Heart left ventricle (tissue), 16 donors: ENCODE data around the gene SPTLC2. TPM values are rescaled to one million over a fixed set of nuclear protein-coding genes. Genes with fewer than 3 reads are reported as not detected.

Experiments
- ATAC-seq, 4 donors: fragments of 200-7000 bp; cut with Tn5 transposase; one replicate each; pipeline ENCODE4 v1.9.1; 2020 to 2022; ENCODE audit warnings: moderate library complexity in 4 of 4, mild to moderate bottlenecking in 3 of 4, moderate number of reproducible peaks in 1 of 4
- DNase-seq, 5 donors: peaks; one replicate each; pipeline ENCODE4 v3.0.0-alpha.2; 2020
- H3K27ac ChIP-seq, 12 donors: fragments of 200-600 bp; sonication (generic) in 4 of 12; one replicate each; pipeline versions ENCODE4 v1.5.0 to v1.8.0; 2016 to 2022; ENCODE audit warnings: mild to moderate bottlenecking in 2 of 12
- H3K27me3 ChIP-seq, 9 donors: fragments of 200-600 bp; sonication (generic) in 2 of 9; one replicate each; pipeline versions ENCODE4 v1.5.1 to v1.8.0; 2016 to 2022; ENCODE audit warnings: mild to moderate bottlenecking in 3 of 9
- H3K36me3 ChIP-seq, 9 donors: fragments of 200-600 bp; sonication (generic) in 2 of 9; one replicate each; pipeline versions ENCODE4 v1.5.0 to v1.8.0; 2018 to 2022; ENCODE audit warnings: mild to moderate bottlenecking in 2 of 9
- H3K4me1 ChIP-seq, 12 donors: fragments of 200-600 bp; sonication (generic) in 4 of 12; one replicate each; pipeline versions ENCODE4 v1.5.0 to v1.8.0; 2016 to 2022; ENCODE audit warnings: mild to moderate bottlenecking in 3 of 12
- H3K4me3 ChIP-seq, 12 donors: fragments of 200-600 bp; sonication (generic) in 4 of 12; one replicate each; pipeline versions ENCODE4 v1.5.0 to v1.8.0; 2017 to 2022; ENCODE audit warnings: mild to moderate bottlenecking in 9 of 12, moderate library complexity in 4 of 12
- H3K9me3 ChIP-seq, 12 donors: fragments of 200-600 bp; sonication (generic) in 4 of 12; one replicate each; pipeline versions ENCODE4 v1.5.0 to v1.8.0; 2016 to 2022; ENCODE audit warnings: mild to moderate bottlenecking in 1 of 12
- CTCF ChIP-seq, 12 donors: fragments of 200-600 bp; sonication (generic) in 4 of 12; IDR thresholded peaks; one replicate each; pipeline versions ENCODE4 v1.5.0 to v1.8.0; 2018 to 2022; ENCODE audit warnings: antibody characterized with exemption in 12 of 12, mild to moderate bottlenecking in 5 of 12
- POLR2A ChIP-seq, 2 donors: fragments of 450-650 bp; IDR thresholded peaks; one replicate each; pipeline ENCODE4 v1.6.1; 2017; ENCODE audit warnings: antibody characterized with exemption in 2 of 2, mild to moderate bottlenecking in 2 of 2, moderate library complexity in 2 of 2
- WGBS, 4 donors: extraction: QIAGEN DNeasy Blood & Tissue Kit in 2 of 4; methylation state at CpG; one replicate each; pipeline versions ENCODE4 v1.1.5 to v1.1.7; 2013 to 2018; 5-methylcytosine and 5-hydroxymethylcytosine counted together
- intact Hi-C, 10 donors: fragments of 100-400 bp; cut with DNase I; formaldehyde crosslinking; loops; one replicate each; pipeline versions ENCODE4 v1.11.1 to v1.14.2; 2022
- polyA plus RNA-seq, 2 donors: library from polyadenylated mRNA; stranded (reverse); fragments of 200-250 nt; gene quantifications; one replicate each; pipeline ENCODE4 v1.2.3, GENCODE V29; 2013
- total RNA-seq, 9 donors: library from RNA; depleted of rRNA in 2 of 9; stranded (reverse); fragments of >200 nt in 2 of 9; fragmentation: NEBNext Ultra II Directional in 3 of 9; extraction: Animal tissue kit (Norgen Biotek cat#: 25700) in 3 of 9; gene quantifications; one replicate each; pipeline versions ENCODE4 v1.1.0 to v1.2.4, GENCODE V29; 2016 to 2023
- donor health status: ischemic (EF 13 %, LVEDD 7.1; RV severe dilation, severe dysfunction).
- donor health status: healthy with polysubstance abuse.
- donor health status: DM: no; HTN: yes; CAD: no.
- donor health status: DM: no; HTN: no; CAD: no.
- donor health status: ischemic (EF 25% LVEDD 6.9; RV normal size, moderate dysfunction).
- donor health status: ischemic (EF 25% LVEDD 5.7; RV mildly dilated, moderate dysfunction).
- donor health status: healthy.
- donor health status: DM: yes; HTN: yes; CAD: no.
- donor health status: ischemic (EF 35%, LVEDD 5.7; RV mildly dilated, moderate dysfunction).
- donor health status: nonischemic (EF 11% LVEDD 7.7; RV severe dilation, severe dysfunction).
- donor health status: DM: yes; HTN: yes; CAD: no.
- donor health status: PGD.
- donor health status: ischemic (EF 29% LVEDD 5.4; RV normal size, mild dysfunction).
- donor health status: nonischemic (EF 23%, LVEDD 6.1; RV moderate dilation, normal function).

The SPTLC2 gene
- total and polyA plus RNA-seq, 11 donors: 3.8 to 25.2 (median 11.2) TPM

DNA sequence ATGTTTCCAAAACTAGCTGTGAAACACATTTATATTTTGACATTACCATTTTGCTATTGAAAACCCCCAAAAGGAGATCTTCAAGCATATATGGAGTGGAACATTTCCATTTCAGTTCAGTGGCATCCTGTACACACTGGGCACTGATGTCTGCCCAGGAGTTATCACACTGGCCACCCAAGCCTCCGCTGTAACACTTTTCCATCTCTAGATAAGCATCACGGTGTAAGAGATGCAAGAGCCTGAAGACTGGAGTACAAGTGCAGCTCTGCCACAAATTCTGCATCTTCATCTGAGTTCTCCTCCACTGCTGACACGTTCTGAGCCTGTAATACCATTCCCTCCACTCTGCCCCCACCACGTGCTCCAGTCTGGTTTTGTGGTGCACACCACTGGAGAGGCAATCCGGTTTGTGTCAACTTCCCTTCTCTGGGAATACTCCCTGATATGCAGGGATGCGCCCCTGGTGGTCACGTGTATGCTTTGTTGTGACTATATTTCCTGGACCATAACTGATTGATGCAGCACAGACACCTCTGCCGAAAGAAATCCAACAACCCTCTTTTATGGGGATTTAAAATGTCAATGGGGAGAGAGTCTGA lies 12.7 kb downstream of the SPTLC2 start:
- 36 to 58% (median 44%) methylated on average over 8 of the region's 8 CpGs for WGBS, 4 donors
- no peaks in the 10 kb centered on the region for H3K27me3 ChIP-seq
- TF ChIP-seq POLR2A (IDR thresholded peaks at IDR 0.05) (no peak), CTCF (IDR thresholded peaks at IDR 0.05) (peak in 4 of 12 donors; percentile 11 to 30 (median 17))
- H3K4me3 ChIP-seq: no peak overlapping the region
- H3K9me3 ChIP-seq: no peaks in the 10 kb centered on the region
- ATAC-seq (peak in 3 of 4 donors; percentile 43 to 68 (median 66)), DNase-seq (peak in 4 of 5 donors; percentile 23 to 65 (median 43))
- H3K4me1 ChIP-seq: peaks cover 0 to 70% (median 29%) of the 10 kb centered on the region in 12 donors
- no peak overlapping the region for H3K27ac ChIP-seq
- H3K36me3 ChIP-seq: no peaks in the 10 kb centered on the region
- intact Hi-C loops: no loop called here

- intact Hi-C loops: no loop called here
- H3K4me1 ChIP-seq: peaks cover 0 to 69% (median 30%) of the 10 kb centered on the region in 12 donors
- TF ChIP-seq POLR2A (IDR thresholded peaks at IDR 0.05): no peak
- no peak for TF ChIP-seq CTCF (IDR thresholded peaks at IDR 0.05)
Measured at GRCh38 chr14:77603031-77603430, 13.4 kb downstream of the SPTLC2 start.

DNA sequence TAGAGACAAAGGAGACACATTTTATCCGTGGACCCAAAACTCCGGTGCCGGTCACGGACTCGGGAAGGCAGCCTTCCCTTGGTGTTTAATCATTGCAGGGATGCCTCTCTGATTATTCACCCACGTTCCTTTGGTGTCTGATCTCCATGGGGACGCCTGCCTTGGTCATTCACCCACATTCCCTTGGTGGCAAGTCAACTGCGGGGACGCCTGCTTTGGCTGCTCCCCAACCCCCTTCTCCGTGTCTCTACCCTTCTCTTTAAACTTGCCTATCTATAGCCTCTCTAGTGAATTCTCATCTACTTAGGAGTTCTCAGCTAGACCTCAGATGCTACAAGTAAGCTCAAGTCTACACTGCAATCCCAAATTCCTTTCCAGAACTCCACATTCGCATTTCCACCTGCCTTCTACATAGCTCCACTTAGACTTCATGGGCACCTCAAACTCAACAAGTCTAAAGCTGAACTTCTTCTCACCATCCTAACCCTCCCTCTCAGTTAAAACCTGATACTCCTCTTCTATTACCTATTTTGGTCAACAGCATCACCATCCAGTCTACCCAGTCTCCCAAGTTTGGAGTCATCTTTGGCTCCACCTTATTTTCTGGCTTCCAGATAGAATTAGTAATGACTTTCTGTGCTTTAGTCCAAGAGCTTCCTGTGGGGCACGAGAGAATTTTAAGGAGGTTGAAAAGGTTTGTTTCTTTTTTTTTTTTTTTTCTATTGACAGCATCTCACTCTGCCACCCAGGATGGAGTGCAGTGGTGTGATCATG lies 14.4 kb downstream of the SPTLC2 start:
- Histone ChIP-seq H3K4me3 (no peak overlapping the region), H3K9me3 (no peaks in the 10 kb centered on the region), H3K27ac (no peak overlapping the region), H3K36me3 (peaks cover 0 to 2% (median 0%) of the 10 kb centered on the region in 9 donors), H3K27me3 (no peaks in the 10 kb centered on the region), H3K4me1 (peaks cover 0 to 59% (median 26%) of the 10 kb centered on the region in 12 donors)
- 91 to 95% (median 94%) methylated on average over 12 of the region's 12 CpGs for WGBS, 4 donors
- intact Hi-C loops: no loop called here
- ATAC-seq: no peak
- DNase-seq: no peak
- TF ChIP-seq CTCF (IDR thresholded peaks at IDR 0.05) (no peak), POLR2A (IDR thresholded peaks at IDR 0.05) (no peak)

More at GRCh38 chr14:77603031-77603430, 13.4 kb downstream of the SPTLC2 start:
- Histone ChIP-seq H3K4me3 (no peak overlapping the region), H3K36me3 (no peaks in the 10 kb centered on the region), H3K27me3 (no peaks in the 10 kb centered on the region), H3K27ac (no peak overlapping the region), H3K9me3 (no peaks in the 10 kb centered on the region)
- ATAC-seq (no peak), DNase-seq (no peak)
- 50 to 59% (median 57%) methylated on average over 1 of the region's 1 CpG for WGBS, 4 donors

GRCh38 chr14:77599889-77600288 lies 16.5 kb downstream of the SPTLC2 start:
- DNase-seq: no peak
- Histone ChIP-seq H3K9me3 (no peaks in the 10 kb centered on the region), H3K4me3 (no peak overlapping the region), H3K27ac (peak overlapping the region in 1 of 12 donors; percentile 38), H3K4me1 (peaks cover 0 to 47% (median 25%) of the 10 kb centered on the region in 12 donors), H3K36me3 (peaks cover 0 to 24% (median 20%) of the 10 kb centered on the region in 9 donors), H3K27me3 (no peaks in the 10 kb centered on the region)
- 38 to 66% (median 47%) methylated on average over 3 of the region's 3 CpGs for WGBS, 4 donors
- intact Hi-C loops: no loop called here
- ATAC-seq: peak in 2 of 4 donors; percentile 61 to 79
- TF ChIP-seq POLR2A (IDR thresholded peaks at IDR 0.05) (no peak), CTCF (IDR thresholded peaks at IDR 0.05) (no peak)
